ENCODE results near the gene TMEM52. TPM values are rescaled to one million over a fixed set of nuclear protein-coding genes. Genes with fewer than 3 reads are reported as not detected.

The TMEM52 gene
- polyA plus RNA-seq, 3 donors, result 2.3 TPM; not detected in 2

DNA sequence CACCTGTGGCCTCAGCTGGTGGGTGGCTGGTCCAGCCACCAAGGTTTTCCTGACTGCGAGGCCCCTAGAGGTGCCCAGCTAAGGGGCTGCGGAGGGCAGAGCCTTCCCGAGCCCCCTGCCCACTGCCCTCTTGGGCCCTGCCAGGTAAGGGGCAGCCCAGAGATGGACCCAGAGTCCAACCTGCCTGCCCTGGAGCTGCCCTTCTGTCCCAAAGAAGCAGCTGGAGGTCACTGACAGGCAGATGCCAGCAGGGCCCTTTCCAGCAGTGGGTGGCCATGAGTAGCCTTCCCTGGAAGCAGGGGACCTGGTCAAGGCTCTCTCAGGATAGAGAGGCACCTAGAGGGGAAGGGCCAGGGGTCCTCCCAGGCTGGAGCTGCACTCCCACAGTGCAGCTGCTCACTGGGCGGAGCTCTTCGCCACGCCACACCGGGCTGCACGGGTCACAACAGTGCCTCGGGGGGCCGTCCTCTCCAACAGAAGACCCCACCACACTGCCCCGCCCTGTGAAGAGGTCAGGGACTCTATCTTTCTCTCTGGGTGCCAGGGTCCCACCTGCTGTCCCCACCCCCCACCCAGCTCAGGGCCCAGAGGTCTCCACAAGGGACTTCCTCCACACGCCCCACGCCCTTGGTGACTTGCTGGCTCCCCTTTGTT lies 17.3 kb downstream of the TMEM52 start:
- no peak for DNase-seq
- 96% methylated on average over 3 of the region's 13 CpGs for WGBS (ENCODE audit: insufficient coverage)
- intact Hi-C loops (cut with micrococcal nuclease), result no loop called here

DNA sequence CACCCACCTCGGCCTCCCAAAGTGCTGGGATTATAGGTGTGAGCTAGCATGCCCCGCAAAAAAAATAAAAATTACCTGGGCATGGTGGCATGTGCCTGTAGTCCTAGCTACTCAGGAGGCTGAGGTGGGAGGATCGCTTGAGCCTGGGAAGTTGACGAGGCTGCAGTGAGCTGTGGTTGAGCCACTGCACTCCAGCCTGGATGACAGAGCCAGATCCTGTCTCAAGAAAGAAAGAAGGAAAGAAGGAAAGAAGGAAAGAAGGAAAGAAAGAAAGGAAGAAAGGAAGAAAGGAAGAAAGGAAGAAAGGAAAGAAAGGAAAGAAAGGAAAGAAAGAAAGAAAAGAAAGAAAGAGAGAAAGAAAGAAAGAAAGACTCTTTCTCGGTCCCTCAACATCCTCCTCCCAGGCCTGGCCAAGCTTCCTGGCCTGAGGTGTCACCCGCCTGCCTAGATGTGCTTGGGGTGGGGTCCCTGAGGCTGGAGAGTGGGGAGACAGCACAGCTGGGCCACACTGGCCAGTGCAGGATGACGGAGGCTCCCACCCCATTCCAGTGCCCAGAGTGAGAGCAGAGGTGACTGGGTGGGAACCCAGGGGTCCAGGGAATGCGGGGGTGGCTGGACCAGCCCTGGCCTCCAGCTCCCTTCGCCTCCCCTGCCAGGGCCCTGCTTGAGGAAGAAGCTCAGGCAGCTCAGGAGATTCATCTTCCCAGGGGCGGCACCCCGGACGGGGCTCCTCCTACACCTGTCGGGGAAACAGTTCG lies 18.0 kb downstream of the TMEM52 start:
- Histone ChIP-seq H3K36me3 (replicated peaks in 1 of 2; ENCODE audit: control insufficient read depth in 1 of 2, insufficient read depth in 2 of 2, low read length in 2 of 2) (no peaks in the 10 kb centered on the region), H3K27me3 (ENCODE audit: control insufficient read depth in 2 of 2, insufficient read depth in 2 of 2, low read length in 2 of 2) (peaks cover 0 to 10% of the 10 kb centered on the region in 2 donors), H3K4me2 (replicated peaks; ENCODE audit: extremely low read depth, low read length, poor library complexity, severe bottlenecking) (no peak overlapping the region), H3K4me3 (replicated peaks in 1 of 3; ENCODE audit: low read depth in 2 of 3, low read length in 3 of 3) (no peak overlapping the region), H3K4me1 (ENCODE audit: control insufficient read depth in 1 of 2, insufficient read depth in 2 of 2, low read length in 2 of 2) (peaks cover 3 to 7% of the 10 kb centered on the region in 2 donors), H3K9me3 (replicated peaks in 1 of 2; ENCODE audit: control insufficient read depth in 1 of 2, insufficient read depth in 1 of 2, low read length in 2 of 2) (peaks cover 0 to 6% of the 10 kb centered on the region in 2 donors), H3K9ac (ENCODE audit: insufficient read depth, low read length, poor library complexity, severe bottlenecking) (no peak overlapping the region), H2AFZ (ENCODE audit: insufficient read depth, low read depth, low read length, poor library complexity, severe bottlenecking) (no peak overlapping the region), H3K27ac (ENCODE audit: low read depth in 1 of 2, low read length in 2 of 2) (no peak overlapping the region), H3K79me2 (ENCODE audit: insufficient read depth, low read length) (no peaks in the 10 kb centered on the region), H4K20me1 (ENCODE audit: insufficient read depth, low read length) (no peaks in the 10 kb centered on the region)
- Mint-ChIP-seq H3K27me3 (ENCODE audit: low read depth in 3 of 3) (peaks cover 12 to 28% (median 13%) of the 10 kb centered on the region in 3 donors), H3K27ac (no peak overlapping the region), H3K4me3 (no peak overlapping the region), H3K36me3 (no peaks in the 10 kb centered on the region), H3K9me3 (peaks cover 0 to 7% (median 3%) of the 10 kb centered on the region in 7 donors), H3K4me1 (peaks cover 5% of the 10 kb centered on the region)
- 84% methylated on average over 10 of the region's 14 CpGs for WGBS (ENCODE audit: insufficient coverage)
- TF ChIP-seq, protein P1, sequence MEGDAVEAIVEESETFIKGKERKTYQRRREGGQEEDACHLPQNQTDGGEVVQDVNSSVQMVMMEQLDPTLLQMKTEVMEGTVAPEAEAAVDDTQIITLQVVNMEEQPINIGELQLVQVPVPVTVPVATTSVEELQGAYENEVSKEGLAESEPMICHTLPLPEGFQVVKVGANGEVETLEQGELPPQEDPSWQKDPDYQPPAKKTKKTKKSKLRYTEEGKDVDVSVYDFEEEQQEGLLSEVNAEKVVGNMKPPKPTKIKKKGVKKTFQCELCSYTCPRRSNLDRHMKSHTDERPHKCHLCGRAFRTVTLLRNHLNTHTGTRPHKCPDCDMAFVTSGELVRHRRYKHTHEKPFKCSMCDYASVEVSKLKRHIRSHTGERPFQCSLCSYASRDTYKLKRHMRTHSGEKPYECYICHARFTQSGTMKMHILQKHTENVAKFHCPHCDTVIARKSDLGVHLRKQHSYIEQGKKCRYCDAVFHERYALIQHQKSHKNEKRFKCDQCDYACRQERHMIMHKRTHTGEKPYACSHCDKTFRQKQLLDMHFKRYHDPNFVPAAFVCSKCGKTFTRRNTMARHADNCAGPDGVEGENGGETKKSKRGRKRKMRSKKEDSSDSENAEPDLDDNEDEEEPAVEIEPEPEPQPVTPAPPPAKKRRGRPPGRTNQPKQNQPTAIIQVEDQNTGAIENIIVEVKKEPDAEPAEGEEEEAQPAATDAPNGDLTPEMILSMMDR (IDR thresholded peaks at IDR 0.05), result no peak
- intact Hi-C loops (cut with micrococcal nuclease), result no loop called here
- DNase-seq, result no peak

More for the DNA sequence above, 17.3 kb downstream of the TMEM52 start:
- Mint-ChIP-seq H3K36me3 (no peaks in the 10 kb centered on the region), H3K27me3 (ENCODE audit: low read depth in 3 of 3) (peaks cover 11 to 22% (median 12%) of the 10 kb centered on the region in 3 donors), H3K4me3 (no peak overlapping the region), H3K4me1 (peaks cover 9% of the 10 kb centered on the region), H3K9me3 (peaks cover 0 to 7% (median 3%) of the 10 kb centered on the region in 7 donors), H3K27ac (no peak overlapping the region)
- Histone ChIP-seq H3K9ac (ENCODE audit: insufficient read depth, low read length, poor library complexity, severe bottlenecking) (no peak overlapping the region), H3K4me3 (replicated peaks in 1 of 3; ENCODE audit: low read depth in 2 of 3, low read length in 3 of 3) (no peak overlapping the region), H3K36me3 (replicated peaks in 1 of 2; ENCODE audit: control insufficient read depth in 1 of 2, insufficient read depth in 2 of 2, low read length in 2 of 2) (no peaks in the 10 kb centered on the region), H3K4me1 (ENCODE audit: control insufficient read depth in 1 of 2, insufficient read depth in 2 of 2, low read length in 2 of 2) (peaks cover 3 to 7% of the 10 kb centered on the region in 2 donors), H2AFZ (ENCODE audit: insufficient read depth, low read depth, low read length, poor library complexity, severe bottlenecking) (no peak overlapping the region), H3K27me3 (ENCODE audit: control insufficient read depth in 2 of 2, insufficient read depth in 2 of 2, low read length in 2 of 2) (peaks cover 0 to 8% of the 10 kb centered on the region in 2 donors), H4K20me1 (ENCODE audit: insufficient read depth, low read length) (peaks cover 5% of the 10 kb centered on the region), H3K79me2 (ENCODE audit: insufficient read depth, low read length) (no peaks in the 10 kb centered on the region), H3K27ac (ENCODE audit: low read depth in 1 of 2, low read length in 2 of 2) (no peak overlapping the region), H3K4me2 (replicated peaks; ENCODE audit: extremely low read depth, low read length, poor library complexity, severe bottlenecking) (no peak overlapping the region), H3K9me3 (replicated peaks in 1 of 2; ENCODE audit: control insufficient read depth in 1 of 2, insufficient read depth in 1 of 2, low read length in 2 of 2) (peaks cover 0 to 6% of the 10 kb centered on the region in 2 donors)
- TF ChIP-seq, protein P1 (IDR thresholded peaks at IDR 0.05), result no peak
